Left renal cortex interstitium (tissue), 4 donors: Measurements from ENCODE around the gene SPAG9. TPM values are rescaled to one million over a fixed set of nuclear protein-coding genes. Genes with fewer than 3 reads are reported as not detected.
A peak's percentile ranks its signal among the peaks of the same experiment; 100 is the strongest.
"Not testable (repeated sequence)": the region's sequence is repeated elsewhere in the genome, so short reads cannot be mapped to it uniquely, and the experiment has no call there.

ENCODE experiments used
- DNase-seq, 4 donors: peaks; one replicate each; pipeline ENCODE4 v3.0.0-alpha.2; 2013; ENCODE audit warnings: low read depth in 4 of 4, low spot score in 2 of 4, missing footprints in 1 of 4
- polyA plus RNA-seq, 4 donors: library from polyadenylated mRNA; unstranded; fragments of 120-200 nt; gene quantifications; one replicate each; pipeline ENCODE4 v1.2.1, GENCODE V29; 2013; ENCODE audit not compliant: insufficient read length in 4 of 4

The SPAG9 gene
- polyA plus RNA-seq, 4 donors: 76.5 to 136 (median 106) TPM

DNA sequence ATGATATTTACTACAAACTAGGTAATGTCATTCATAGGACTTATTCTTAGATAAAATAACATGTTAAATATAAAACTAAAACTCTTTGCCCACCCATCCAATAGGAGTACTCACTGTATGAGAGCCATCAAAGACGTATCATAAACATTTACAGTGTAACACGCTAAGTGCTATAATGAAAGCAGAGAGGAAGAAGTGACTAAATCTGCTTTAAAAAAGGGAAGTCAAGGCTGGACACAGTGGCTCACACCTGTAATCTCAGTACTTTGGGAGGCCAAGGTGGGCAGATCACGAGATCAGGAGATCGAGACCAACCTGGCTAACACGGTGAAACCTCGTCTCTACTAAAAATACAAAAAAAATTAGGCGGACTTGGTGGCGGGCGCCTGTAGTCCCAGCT, 32.4 kb downstream of the SPAG9 start:
- DNase-seq: no peak

- DNase-seq: no peak
Measured at GRCh38 chr17:51087072-51087757, 33.5 kb downstream of the SPAG9 start.

DNA sequence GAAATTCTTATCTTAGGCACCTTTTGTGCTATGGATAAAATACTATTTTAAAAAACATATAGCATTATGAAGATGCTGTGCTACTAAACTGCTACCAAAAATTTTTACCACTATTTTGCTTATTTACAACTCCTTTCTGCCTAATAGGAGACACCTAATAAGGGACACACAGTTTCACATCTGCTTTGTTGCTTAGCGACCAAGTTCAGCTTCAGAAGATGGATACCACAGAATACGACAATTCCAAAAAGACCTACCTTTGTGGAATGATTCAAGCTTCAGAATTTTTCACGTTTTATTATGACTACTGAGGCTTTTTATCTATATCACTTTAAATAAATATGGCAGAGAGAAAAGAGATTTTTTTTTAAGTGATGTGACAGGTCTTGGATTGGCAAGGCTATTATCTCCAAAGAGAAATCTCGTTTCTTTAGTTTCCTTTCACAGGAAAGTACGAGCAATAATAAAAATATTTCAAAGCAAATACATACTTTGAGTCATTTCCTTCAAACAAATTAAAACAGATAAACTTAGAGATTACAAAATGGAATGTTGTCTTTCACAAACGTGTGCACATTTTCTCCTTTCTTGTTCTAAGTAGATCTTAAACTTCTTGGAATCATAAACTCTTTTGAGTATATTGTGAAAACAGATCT, 35.4 kb downstream of the SPAG9 start:
- DNase-seq: no peak

- no peak for DNase-seq
Measured at GRCh38 chr17:51083981-51084380, 36.7 kb downstream of the SPAG9 start.

GRCh38 chr17:51083364-51083763, 37.3 kb downstream of the SPAG9 start:
- DNase-seq: not testable (repeated sequence)

DNA sequence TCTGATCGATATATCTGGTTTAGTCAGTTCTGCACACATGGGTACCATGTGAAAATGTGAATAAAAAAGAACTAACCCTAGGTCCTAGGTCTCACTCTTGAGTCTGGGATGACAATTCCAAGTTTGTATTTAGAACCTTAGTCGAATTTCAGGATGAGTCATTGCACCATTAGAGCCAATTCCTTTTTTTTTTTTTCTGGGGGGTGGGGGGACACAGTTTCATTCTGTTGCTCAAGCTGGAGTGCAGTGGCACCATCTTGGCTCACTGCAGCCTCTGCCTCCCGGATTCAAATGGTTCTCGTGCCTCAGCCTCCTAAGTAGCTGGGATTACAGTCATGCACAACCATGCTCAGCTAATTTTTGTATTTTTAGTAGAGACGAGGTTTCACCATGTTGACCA, 41.6 kb downstream of the SPAG9 start:
- no peak for DNase-seq

GRCh38 chr17:51078009-51078592, 42.6 kb downstream of the SPAG9 start:
- DNase-seq: no peak

DNA sequence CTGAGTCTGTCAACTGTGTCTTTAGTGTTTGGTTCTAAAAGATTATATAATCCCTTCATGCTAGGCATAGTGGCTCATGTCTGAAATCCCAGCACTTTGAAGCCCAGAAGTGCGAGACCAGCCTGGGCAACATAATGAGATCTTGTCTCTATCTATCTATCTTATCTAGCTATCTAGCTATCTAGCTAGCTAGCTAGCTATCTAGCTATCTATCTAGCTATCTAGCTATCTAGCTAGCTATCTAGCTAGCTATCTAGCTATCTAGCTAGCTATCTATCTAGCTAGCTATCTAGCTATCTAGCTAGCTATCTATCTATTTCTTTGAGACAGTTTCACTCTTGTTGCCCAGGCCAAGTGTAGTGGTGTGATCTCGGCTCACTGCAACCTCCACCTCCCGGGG, 43.8 kb downstream of the SPAG9 start:
- no peak for DNase-seq

DNA sequence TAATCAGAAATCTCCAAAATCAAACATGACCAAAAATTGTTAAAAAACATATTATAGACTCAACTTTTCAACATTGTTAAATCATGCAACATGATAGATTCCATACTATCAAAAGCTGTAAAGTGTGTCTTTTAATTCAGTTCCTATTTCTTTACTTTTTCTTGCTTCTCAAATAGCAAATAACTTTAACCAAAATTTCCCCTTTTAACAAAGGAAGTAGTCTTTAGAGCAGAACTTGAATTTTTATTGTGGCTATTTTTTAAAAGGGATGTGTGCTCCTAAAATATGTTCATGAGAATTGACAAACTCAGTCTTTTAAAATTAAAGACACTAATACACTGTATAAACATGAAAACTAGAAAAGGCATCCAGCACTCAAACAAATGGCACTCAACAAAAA, 49.1 kb downstream of the SPAG9 start:
- DNase-seq: no peak

DNA sequence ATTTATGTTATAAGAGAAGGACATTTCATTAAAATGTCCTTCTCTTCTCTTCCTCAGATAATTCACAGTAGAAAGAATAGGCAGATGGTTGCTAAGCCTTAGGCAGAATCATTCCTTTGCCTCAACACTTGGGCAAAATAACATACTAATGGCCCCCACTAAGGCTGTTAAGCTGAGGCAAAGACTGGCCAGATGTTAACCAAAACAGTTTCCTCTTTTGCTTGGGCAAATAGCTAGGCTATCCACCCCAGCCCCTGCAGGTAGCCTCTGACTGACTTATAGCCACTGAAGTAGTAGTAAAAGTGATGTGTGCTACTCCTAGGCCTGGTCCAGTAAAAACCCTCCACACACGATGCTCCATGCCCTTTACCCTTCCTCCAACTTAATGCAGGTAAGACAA, 55.2 kb downstream of the SPAG9 start:
- DNase-seq: no peak

- DNase-seq: no peak
Measured at GRCh38 chr17:51064061-51064735, 56.5 kb downstream of the SPAG9 start.

- DNase-seq: no peak
Measured at GRCh38 chr17:51060396-51060795, 60.3 kb downstream of the SPAG9 start.

- no peak for DNase-seq
Measured at GRCh38 chr17:51059781-51060180, 60.9 kb downstream of the SPAG9 start.

DNA sequence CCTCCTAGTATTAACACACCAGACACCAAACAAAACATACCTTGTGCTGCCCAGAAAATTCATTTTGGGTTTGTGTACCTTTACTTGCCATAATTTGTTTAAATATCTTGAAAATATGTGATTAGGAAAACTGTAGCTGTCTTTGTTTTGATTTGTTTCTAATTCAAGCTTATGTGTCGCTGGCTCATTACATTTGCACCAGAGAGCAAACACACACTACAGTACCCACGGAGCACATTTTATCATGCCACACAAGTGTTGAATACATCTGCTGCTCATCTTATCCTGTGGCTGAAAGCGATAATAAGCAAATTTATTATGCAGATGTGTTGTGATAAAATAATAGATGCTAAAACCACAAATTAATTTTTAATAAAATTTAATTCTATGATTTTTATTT, 63.1 kb downstream of the SPAG9 start:
- DNase-seq: no peak

GRCh38 chr17:51056813-51057510, 63.7 kb downstream of the SPAG9 start:
- DNase-seq: peak in 1 of 4 donors; percentile 56

DNA sequence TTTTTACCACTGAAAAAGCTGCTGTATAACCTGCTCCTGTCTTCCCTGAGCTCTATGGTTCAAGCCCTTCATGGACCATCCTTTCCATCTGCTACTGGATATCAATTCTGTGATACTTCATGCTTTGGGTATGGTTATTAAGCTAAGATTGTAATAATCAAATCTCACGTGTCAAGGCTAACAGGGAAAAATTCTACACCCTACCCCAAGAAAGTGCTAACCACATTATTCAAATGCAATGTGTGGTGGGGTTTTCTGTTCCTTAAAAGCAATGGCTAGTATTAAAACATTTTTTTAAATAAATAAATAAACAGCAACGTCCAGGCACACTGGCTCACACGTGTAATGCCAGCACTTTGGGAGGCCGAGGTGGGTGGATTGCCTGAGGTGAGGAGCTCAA, 65.9 kb downstream of the SPAG9 start:
- no peak for DNase-seq

GRCh38 chr17:51052235-51052634, 68.4 kb downstream of the SPAG9 start:
- DNase-seq: no peak

GRCh38 chr17:51050291-51051033, 70.2 kb downstream of the SPAG9 start:
- no peak for DNase-seq

DNA sequence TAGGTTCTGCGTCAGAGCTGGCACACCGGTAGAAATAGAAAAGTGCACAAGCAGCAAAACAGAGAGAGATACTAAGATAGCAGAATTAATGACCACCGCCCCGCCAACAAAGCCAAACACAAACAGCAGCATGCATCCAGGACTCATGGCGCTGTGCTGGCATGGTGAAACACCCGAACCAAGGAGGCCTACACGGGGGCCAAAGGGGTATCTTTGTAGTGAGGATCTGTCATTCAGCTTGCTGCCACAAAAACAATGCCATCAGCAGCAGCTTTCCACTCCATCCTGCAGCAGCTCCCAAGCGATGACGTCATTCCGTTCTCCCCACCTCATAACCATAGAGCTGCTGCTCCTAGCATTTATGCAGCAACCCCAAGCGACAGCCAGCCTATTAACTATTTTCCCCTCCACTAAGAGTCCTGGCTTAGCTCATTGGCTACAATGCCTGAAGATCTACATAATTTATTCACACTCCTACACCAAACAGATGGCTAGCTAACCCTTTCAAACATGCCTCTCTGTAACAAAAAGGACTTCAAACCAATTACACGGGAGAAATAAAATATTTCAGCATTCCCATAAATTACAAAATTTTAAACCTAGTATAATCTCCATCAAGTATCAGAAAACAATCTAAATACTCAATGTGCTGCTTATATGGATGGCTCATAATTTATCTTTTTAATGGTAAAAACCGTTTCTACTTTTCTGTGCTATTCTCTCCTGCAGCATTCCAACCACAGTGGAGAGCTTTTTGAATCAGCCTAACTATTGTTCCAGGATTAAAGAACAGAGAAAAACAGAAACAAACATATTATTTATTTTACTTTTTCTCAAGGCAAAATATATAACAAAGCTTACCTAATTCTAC, 73.9 kb downstream of the SPAG9 start:
- DNase-seq: peak; percentile 87 to 95 (median 94)
